ENCODE results near the gene TRIM33. TPM values are rescaled to one million over a fixed set of nuclear protein-coding genes. Genes with fewer than 3 reads are reported as not detected.

TRIM33 gene
- total RNA-seq, 1 donor from 2014 or later, result 24.0 TPM

GRCh38 chr1:114470681-114471080 is 40.3 kb downstream of the TRIM33 start:
- H3K4me3 Mint-ChIP-seq (ENCODE audit: unreplicated experiment), result no peak overlapping the region
- H3K27ac Mint-ChIP-seq (ENCODE audit: unreplicated experiment), result no peak overlapping the region
- H3K9me3 Mint-ChIP-seq (ENCODE audit: low read depth), result no peaks in the 10 kb centered on the region
- no peak for TF ChIP-seq CTCF (IDR thresholded peaks at IDR 0.05)
- no peaks in the 10 kb centered on the region for H3K27me3 Mint-ChIP-seq (ENCODE audit: low read depth)
- H3K36me3 Mint-ChIP-seq (ENCODE audit: low read depth), result peaks cover 2% of the 10 kb centered on the region
- DNase-seq (ENCODE audit: low spot score), result no peak
- peaks cover 45% of the 10 kb centered on the region for H3K4me1 Mint-ChIP-seq (ENCODE audit: low read depth)

GRCh38 chr1:114468710-114469468 is 42.1 kb downstream of the TRIM33 start:
- TF ChIP-seq CTCF (IDR thresholded peaks at IDR 0.05), result no peak
- H3K9me3 Mint-ChIP-seq (ENCODE audit: low read depth), result no peaks in the 10 kb centered on the region

GRCh38 chr1:114468047-114468446 is 43.0 kb downstream of the TRIM33 start:
- no peak for DNase-seq (ENCODE audit: low spot score)
- H3K4me1 Mint-ChIP-seq (ENCODE audit: low read depth), result peaks cover 39% of the 10 kb centered on the region
- no peak for TF ChIP-seq CTCF (IDR thresholded peaks at IDR 0.05)

More at GRCh38 chr1:114468710-114469468, 42.1 kb downstream of the TRIM33 start:
- no peaks in the 10 kb centered on the region for H3K27me3 Mint-ChIP-seq (ENCODE audit: low read depth)
- peaks cover 2% of the 10 kb centered on the region for H3K36me3 Mint-ChIP-seq (ENCODE audit: low read depth)
- no peak for DNase-seq (ENCODE audit: low spot score)
- peaks cover 43% of the 10 kb centered on the region for H3K4me1 Mint-ChIP-seq (ENCODE audit: low read depth)
- H3K27ac Mint-ChIP-seq (ENCODE audit: unreplicated experiment), result peak overlapping the region; percentile 27
- no peak overlapping the region for H3K4me3 Mint-ChIP-seq (ENCODE audit: unreplicated experiment)

GRCh38 chr1:114467491-114467890 is 43.5 kb downstream of the TRIM33 start:
- Mint-ChIP-seq H3K4me3 (ENCODE audit: unreplicated experiment) (no peak overlapping the region), H3K27ac (ENCODE audit: unreplicated experiment) (no peak overlapping the region)

More at GRCh38 chr1:114468047-114468446, 43.0 kb downstream of the TRIM33 start:
- H3K4me3 Mint-ChIP-seq (ENCODE audit: unreplicated experiment), result no peak overlapping the region
- peak overlapping the region; percentile 27 for H3K27ac Mint-ChIP-seq (ENCODE audit: unreplicated experiment)
- H3K36me3 Mint-ChIP-seq (ENCODE audit: low read depth), result peaks cover 2% of the 10 kb centered on the region
- no peaks in the 10 kb centered on the region for H3K27me3 Mint-ChIP-seq (ENCODE audit: low read depth)
- H3K9me3 Mint-ChIP-seq (ENCODE audit: low read depth), result no peaks in the 10 kb centered on the region

More at GRCh38 chr1:114467491-114467890, 43.5 kb downstream of the TRIM33 start:
- H3K27me3 Mint-ChIP-seq (ENCODE audit: low read depth), result no peaks in the 10 kb centered on the region
- peaks cover 39% of the 10 kb centered on the region for H3K4me1 Mint-ChIP-seq (ENCODE audit: low read depth)
- TF ChIP-seq CTCF (IDR thresholded peaks at IDR 0.05), result no peak
- no peaks in the 10 kb centered on the region for H3K9me3 Mint-ChIP-seq (ENCODE audit: low read depth)
- DNase-seq (ENCODE audit: low spot score), result no peak
- peaks cover 2% of the 10 kb centered on the region for H3K36me3 Mint-ChIP-seq (ENCODE audit: low read depth)
